Panc1 (cell line): ENCODE data around the gene ST8SIA5.

ENCODE experiments used
- CTCF ChIP-seq: fragments of 450-650 bp; IDR thresholded peaks from 2 replicates; pipeline ENCODE4 v1.5.1; 2017; ENCODE audit warnings: mild to moderate bottlenecking
- POLR2AphosphoS5 ChIP-seq: IDR thresholded peaks from 2 replicates; pipeline ENCODE4 v1.6.1; 2012; ENCODE audit warnings: mild to moderate bottlenecking, low read depth, low read length, moderate library complexity
- REST ChIP-seq, 2 experiments: IDR thresholded peaks; 2 replicates each; pipeline ENCODE4 v1.6.1; 2011 to 2012; ENCODE audit warnings: low read depth in 2 of 2, control low read depth in 1 of 2, low read length in 1 of 2, mild to moderate bottlenecking in 1 of 2, moderate library complexity in 1 of 2; ENCODE audit not compliant: insufficient read depth in 1 of 2
- SIN3A ChIP-seq: IDR thresholded peaks from 2 replicates; pipeline ENCODE4 v1.6.1; 2012; ENCODE audit warnings: low read depth, mild to moderate bottlenecking, low read length, moderate library complexity, borderline replicate concordance; ENCODE audit not compliant: insufficient read depth
- TCF7L2 ChIP-seq: IDR thresholded peaks from 2 replicates; pipeline ENCODE4 v1.6.1; 2011; ENCODE audit warnings: mild to moderate bottlenecking, low read depth, low read length, inconsistent platforms

GRCh38 chr18:46679846-46680598, 76.8 kb downstream of the ST8SIA5 start:
- TF ChIP-seq SIN3A (no peak), CTCF (no peak), POLR2AphosphoS5 (no peak), REST (IDR thresholded peaks at IDR 0.05; ENCODE audit: insufficient read depth in 1 of 2, low read depth in 2 of 2, low read length in 1 of 2) (no peak), TCF7L2 (no peak)
